Tibial artery (tissue), 4 donors: Measurements from ENCODE around the gene FAN1.

Source experiments
- DNase-seq, 2 donors: peaks; one replicate each; pipeline ENCODE4 v3.0.0-alpha.2; 2019
- H3K27ac ChIP-seq, 2 donors: fragments of 200-600 bp; sonication (generic) in 1 of 2; 1 replicate in 1 of 2; 2 replicates in 1 of 2; pipeline ENCODE4 v1.5.1; 2018 to 2019; ENCODE audit warnings: mild to moderate bottlenecking in 1 of 2
- H3K27me3 ChIP-seq, 2 donors: fragments of 200-600 bp; sonication (generic) in 1 of 2; one replicate each; pipeline versions ENCODE4 v1.5.1 to v1.6.0; 2016 to 2019
- H3K36me3 ChIP-seq, 3 donors: fragments of 200-600 bp; sonication (generic) in 2 of 3; one replicate each; pipeline ENCODE4 v1.5.1; 2016 to 2019; ENCODE audit warnings: mild to moderate bottlenecking in 2 of 3
- H3K4me1 ChIP-seq, 4 donors: fragments of 200-600 bp; sonication (generic) in 2 of 4; 1 replicate in 3 of 4; 2 replicates in 1 of 4; pipeline ENCODE4 v1.5.1; 2016 to 2019
- H3K4me3 ChIP-seq, 2 donors: fragments of 200-600 bp; sonication (generic) in 1 of 2; 1 replicate in 1 of 2; 2 replicates in 1 of 2; pipeline ENCODE4 v1.5.1; 2018 to 2019; ENCODE audit warnings: mild to moderate bottlenecking in 2 of 2
- H3K9me3 ChIP-seq, 3 donors: fragments of 200-600 bp; sonication (generic) in 1 of 3; one replicate each; pipeline ENCODE4 v1.5.1; 2016 to 2019
- intact Hi-C: fragments of 100-400 bp; cut with DNase I; formaldehyde crosslinking; loops from one replicate; pipeline ENCODE4 v1.15.0; 2023; ENCODE audit warnings: low total_unique reads
- TF ChIP-seq, protein P1 (sequence below), 2 experiments: fragments of 200-600 bp in 1 of 2; fragments of 450-650 bp in 1 of 2; IDR thresholded peaks; one replicate each; pipeline ENCODE4 v1.5.1; 2017 to 2019; ENCODE audit warnings: antibody characterized with exemption in 2 of 2, mild to moderate bottlenecking in 1 of 2, moderate library complexity in 1 of 2

The FAN1 gene

GRCh38 chr15:30906366-30906765 is 2.7 kb downstream of the FAN1 start:
- no peaks in the 10 kb centered on the region for H3K9me3 ChIP-seq
- DNase-seq: no peak
- H3K36me3 ChIP-seq: peaks cover 13 to 28% (median 23%) of the 10 kb centered on the region in 3 donors
- intact Hi-C loops: no loop called here
- TF ChIP-seq, protein P1, sequence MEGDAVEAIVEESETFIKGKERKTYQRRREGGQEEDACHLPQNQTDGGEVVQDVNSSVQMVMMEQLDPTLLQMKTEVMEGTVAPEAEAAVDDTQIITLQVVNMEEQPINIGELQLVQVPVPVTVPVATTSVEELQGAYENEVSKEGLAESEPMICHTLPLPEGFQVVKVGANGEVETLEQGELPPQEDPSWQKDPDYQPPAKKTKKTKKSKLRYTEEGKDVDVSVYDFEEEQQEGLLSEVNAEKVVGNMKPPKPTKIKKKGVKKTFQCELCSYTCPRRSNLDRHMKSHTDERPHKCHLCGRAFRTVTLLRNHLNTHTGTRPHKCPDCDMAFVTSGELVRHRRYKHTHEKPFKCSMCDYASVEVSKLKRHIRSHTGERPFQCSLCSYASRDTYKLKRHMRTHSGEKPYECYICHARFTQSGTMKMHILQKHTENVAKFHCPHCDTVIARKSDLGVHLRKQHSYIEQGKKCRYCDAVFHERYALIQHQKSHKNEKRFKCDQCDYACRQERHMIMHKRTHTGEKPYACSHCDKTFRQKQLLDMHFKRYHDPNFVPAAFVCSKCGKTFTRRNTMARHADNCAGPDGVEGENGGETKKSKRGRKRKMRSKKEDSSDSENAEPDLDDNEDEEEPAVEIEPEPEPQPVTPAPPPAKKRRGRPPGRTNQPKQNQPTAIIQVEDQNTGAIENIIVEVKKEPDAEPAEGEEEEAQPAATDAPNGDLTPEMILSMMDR (IDR thresholded peaks at IDR 0.05): no peak
- no peak overlapping the region for H3K27ac ChIP-seq
- no peak overlapping the region for H3K4me3 ChIP-seq
- H3K27me3 ChIP-seq: no peaks in the 10 kb centered on the region
- H3K4me1 ChIP-seq: peaks cover 0 to 25% (median 13%) of the 10 kb centered on the region in 4 donors

- Histone ChIP-seq H3K9me3 (no peaks in the 10 kb centered on the region), H3K27ac (no peak overlapping the region), H3K4me3 (no peak overlapping the region), H3K36me3 (peaks cover 48 to 76% (median 70%) of the 10 kb centered on the region in 3 donors), H3K4me1 (no peaks in the 10 kb centered on the region), H3K27me3 (no peaks in the 10 kb centered on the region)
- DNase-seq: no peak
- TF ChIP-seq, protein P1 (IDR thresholded peaks at IDR 0.05): no peak
- intact Hi-C loops: no loop called here
These were observed 10.0 kb downstream of the FAN1 start for GRCh38 chr15:30913761-30914160.

GRCh38 chr15:30917013-30917412 is 13.3 kb downstream of the FAN1 start:
- TF ChIP-seq, protein P1 (IDR thresholded peaks at IDR 0.05): no peak

GRCh38 chr15:30917675-30918074 is 14.0 kb downstream of the FAN1 start:
- Histone ChIP-seq H3K36me3 (peaks cover 46 to 82% (median 71%) of the 10 kb centered on the region in 3 donors), H3K4me1 (no peaks in the 10 kb centered on the region), H3K27ac (no peak overlapping the region), H3K9me3 (no peaks in the 10 kb centered on the region), H3K27me3 (no peaks in the 10 kb centered on the region), H3K4me3 (no peak overlapping the region)
- TF ChIP-seq, protein P1 (IDR thresholded peaks at IDR 0.05): no peak
- intact Hi-C loops: no loop called here
- no peak for DNase-seq

More at GRCh38 chr15:30917013-30917412, 13.3 kb downstream of the FAN1 start:
- Histone ChIP-seq H3K27ac (no peak overlapping the region), H3K4me3 (no peak overlapping the region), H3K9me3 (no peaks in the 10 kb centered on the region), H3K36me3 (peaks cover 46 to 82% (median 65%) of the 10 kb centered on the region in 3 donors), H3K27me3 (no peaks in the 10 kb centered on the region), H3K4me1 (no peaks in the 10 kb centered on the region)
- intact Hi-C loops: no loop called here
- DNase-seq: no peak

DNA sequence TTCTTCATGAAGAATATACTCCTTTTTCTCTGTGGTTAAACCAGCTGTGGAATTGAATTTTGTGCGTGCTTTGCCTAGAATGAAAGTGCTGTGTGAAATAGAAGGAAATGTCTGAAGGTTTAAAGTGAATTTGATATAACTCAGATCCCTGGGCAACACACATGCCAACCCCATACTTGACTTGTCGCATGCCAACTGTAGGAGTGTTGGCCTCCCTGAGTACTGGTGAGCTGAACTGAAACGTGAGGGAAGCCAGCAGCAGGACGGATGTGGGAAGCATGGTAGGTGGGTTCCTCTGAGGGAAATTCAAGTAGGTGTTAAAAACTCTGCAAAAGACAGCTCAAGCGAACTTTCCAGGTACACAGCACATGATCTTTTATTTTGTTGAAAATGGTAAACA is 14.7 kb downstream of the FAN1 start:
- H3K27me3 ChIP-seq: no peaks in the 10 kb centered on the region
- peaks cover 44 to 84% (median 75%) of the 10 kb centered on the region in 3 donors for H3K36me3 ChIP-seq
- intact Hi-C loops: no loop called here
- no peak overlapping the region for H3K27ac ChIP-seq
- no peak overlapping the region for H3K4me3 ChIP-seq
- no peak for DNase-seq
- H3K4me1 ChIP-seq: no peaks in the 10 kb centered on the region
- TF ChIP-seq, protein P1 (IDR thresholded peaks at IDR 0.05): no peak
- H3K9me3 ChIP-seq: no peaks in the 10 kb centered on the region
